B cell (primary cell): Measurements from ENCODE around the gene BRINP3. TPM values are rescaled to one million over a fixed set of nuclear protein-coding genes. Genes with fewer than 3 reads are reported as not detected.

ENCODE experiments used
- ATAC-seq: fragments of 200-7000 bp; cut with Tn5 transposase; one replicate; pipeline ENCODE4 v1.10.0; 2021; ENCODE audit warnings: low read depth, mild to moderate bottlenecking, moderate number of reproducible peaks, moderate library complexity
- CTCF ChIA-PET: fragments of 350-600 bp; sonication (Branson Sonifier 250); formaldehyde crosslinking; loops from one replicate; lab custom pipeline; 2021; ENCODE audit warnings: antibody characterized with exemption, inconsistent platforms; lab: Charles Lee
- POLR2A ChIA-PET: fragments of 350-600 bp; sonication (Branson Sonifier 250); formaldehyde crosslinking; loops from one replicate; lab custom pipeline; 2021; ENCODE audit warnings: antibody characterized with exemption; lab: Charles Lee
- DNase-seq: peaks from one replicate; pipeline ENCODE4 v3.0.0; 2013
- H2AFZ ChIP-seq: 2 replicates; pipeline ENCODE4 v1.6.1; 2012; ENCODE audit warnings: mild to moderate bottlenecking, low read depth, low read length; ENCODE audit not compliant: insufficient read depth, poor library complexity, severe bottlenecking
- H3K27ac ChIP-seq, 2 donors: 1 replicate in 1 of 2; 2 replicates in 1 of 2; pipeline ENCODE4 v1.5.1; 2012 to 2013; ENCODE audit warnings: low read length in 2 of 2, mild to moderate bottlenecking in 2 of 2, moderate library complexity in 1 of 2
- H3K27me3 ChIP-seq, 4 experiments: fragments of 200-600 bp in 1 of 4; sonication (generic) in 1 of 4; replicated peaks in 1 of 4; 1 replicate in 2 of 4; 2 replicates in 2 of 4; pipeline versions ENCODE4 v1.6.1 to v1.7.0; 2013 to 2016; ENCODE audit warnings: low read length in 3 of 4, mild to moderate bottlenecking in 2 of 4, mixed read lengths in 1 of 4, moderate library complexity in 1 of 4; ENCODE audit not compliant: insufficient read depth in 4 of 4, control insufficient read depth in 3 of 4; ENCODE audit errors: control extremely low read depth in 1 of 4
- H3K36me3 ChIP-seq, 2 experiments: replicated peaks in 1 of 2; 1 replicate in 1 of 2; 2 replicates in 1 of 2; pipeline versions ENCODE4 v1.6.1 to v1.7.1; 2013; ENCODE audit warnings: low read length in 1 of 2; ENCODE audit not compliant: insufficient read depth in 2 of 2, control insufficient read depth in 1 of 2; ENCODE audit errors: control extremely low read depth in 1 of 2, extremely low read depth in 1 of 2
- H3K4me1 ChIP-seq, 2 donors: fragments of 200-600 bp in 1 of 2; sonication (generic) in 1 of 2; 1 replicate in 1 of 2; 2 replicates in 1 of 2; pipeline versions ENCODE4 v1.5.1 to v1.6.1; 2013 to 2017; ENCODE audit warnings: low read length in 2 of 2; ENCODE audit not compliant: control insufficient read depth in 2 of 2, insufficient read depth in 2 of 2
- H3K4me2 ChIP-seq: replicated peaks from 2 replicates; pipeline ENCODE3; 2012; ENCODE audit warnings: mild to moderate bottlenecking, low read depth, low read length; ENCODE audit not compliant: poor library complexity, severe bottlenecking
- H3K4me3 ChIP-seq, 5 experiments: fragments of 200-600 bp in 1 of 5; sonication (generic) in 1 of 5; 1 replicate in 3 of 5; 2 replicates in 2 of 5; pipeline versions ENCODE4 v1.5.1 to v1.7.0; 2011 to 2016; ENCODE audit warnings: low read length in 4 of 5, mild to moderate bottlenecking in 4 of 5, low read depth in 2 of 5, control low read depth in 1 of 5, moderate library complexity in 1 of 5; ENCODE audit not compliant: insufficient read depth in 1 of 5; ENCODE audit errors: control extremely low read depth in 1 of 5, extremely low read depth in 1 of 5
- H3K79me2 ChIP-seq: fragments of 200-600 bp; sonication (generic); one replicate; pipeline ENCODE4 v1.6.0; 2016; ENCODE audit warnings: low read length; ENCODE audit not compliant: control insufficient read depth, insufficient read depth
- H3K9ac ChIP-seq: fragments of 200-600 bp; sonication (generic); 2 replicates; pipeline ENCODE4 v1.6.1; 2017; ENCODE audit warnings: mild to moderate bottlenecking, low read length, moderate library complexity
- H3K9me3 ChIP-seq, 3 donors: one replicate each; pipeline versions ENCODE4 v1.6.1 to v1.7.1; 2013; ENCODE audit warnings: low read length in 2 of 3; ENCODE audit not compliant: control insufficient read depth in 2 of 3, insufficient read depth in 1 of 3; ENCODE audit errors: control extremely low read depth in 1 of 3
- H4K20me1 ChIP-seq: 2 replicates; pipeline ENCODE4 v1.6.0; 2012; ENCODE audit warnings: mild to moderate bottlenecking, low read length; ENCODE audit not compliant: insufficient read depth, control insufficient read depth, poor library complexity, severe bottlenecking
- H3K27ac Mint-ChIP-seq: one replicate; pipeline ENCODE4 v1.8.0; 2021; ENCODE audit warnings: mixed read lengths
- H3K27me3 Mint-ChIP-seq: one replicate; pipeline ENCODE4 v1.8.0; 2021; ENCODE audit warnings: mixed read lengths
- H3K4me1 Mint-ChIP-seq: one replicate; pipeline ENCODE4 v1.8.0; 2021; ENCODE audit warnings: mixed read lengths
- H3K4me3 Mint-ChIP-seq: one replicate; pipeline ENCODE4 v1.8.0; 2021; ENCODE audit warnings: mixed read lengths
- H3K9me3 Mint-ChIP-seq: one replicate; pipeline ENCODE4 v1.8.0; 2022; ENCODE audit warnings: mixed read lengths; ENCODE audit not compliant: insufficient read depth
- EZH2 ChIP-seq: IDR thresholded peaks from 2 replicates; pipeline ENCODE4 v1.6.1; 2012; ENCODE audit warnings: borderline replicate concordance, low read depth, mild to moderate bottlenecking, moderate library complexity, low read length; ENCODE audit not compliant: insufficient read depth, poor library complexity, severe bottlenecking
- WGBS: methylation state at CpG from one replicate; pipeline ENCODE4 v1.1.5; 2013; ENCODE audit warnings: missing lambda C conversion rate; ENCODE audit not compliant: insufficient coverage; 5-methylcytosine and 5-hydroxymethylcytosine counted together
- intact Hi-C: fragments of 100-400 bp; cut with micrococcal nuclease; formaldehyde crosslinking; loops from one replicate; pipeline ENCODE4 v1.10.0; 2022
- polyA plus RNA-seq: library from polyadenylated mRNA; depleted of rRNA; stranded (reverse); fragments of >200 nt; gene quantifications from 2 replicates; pipeline ENCODE4 v1.2.3, GENCODE V29; 2012
- total RNA-seq, 2 donors: library from RNA; stranded (reverse); fragments of 120-200 nt in 1 of 2; gene quantifications; 1 replicate in 1 of 2; 2 replicates in 1 of 2; pipeline versions ENCODE4 v1.2.3 to v1.2.4, GENCODE V29; 2013 to 2022
- TF ChIP-seq, protein P1 (sequence below): fragments of 200-600 bp; IDR thresholded peaks from one replicate; pipeline ENCODE4 v1.8.0; 2022; ENCODE audit warnings: antibody characterized with exemption, mild to moderate bottlenecking

The BRINP3 gene
- total and polyA plus RNA-seq, 2 donors (not counting 1 experiment from before 2014, with no cell fraction given): not detected

DNA sequence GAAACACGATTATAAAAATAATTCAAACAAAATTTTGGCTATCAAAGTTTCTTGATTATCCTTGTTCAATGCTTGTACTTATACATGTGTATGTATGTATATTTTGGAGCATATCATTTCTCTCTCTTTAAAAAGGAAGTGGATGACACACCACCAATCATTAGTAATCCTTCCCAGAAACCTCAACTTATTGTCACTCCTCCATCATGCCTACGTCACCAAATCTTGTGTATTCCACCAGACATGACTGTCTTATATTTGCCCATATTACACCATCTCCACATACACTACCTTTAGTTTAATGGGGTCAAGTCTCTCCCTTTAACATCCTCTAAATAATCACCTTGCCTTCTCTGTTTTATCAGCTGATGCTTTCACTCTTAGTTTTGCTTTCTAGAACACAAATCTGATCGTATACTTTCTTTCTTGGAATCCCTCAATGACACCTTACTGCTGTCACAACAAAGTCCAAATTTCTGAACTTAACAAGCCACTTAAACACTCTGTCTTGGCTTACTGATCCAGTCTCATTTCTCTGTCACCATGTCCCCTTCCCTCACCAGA is 124.0 kb downstream of the BRINP3 start:
- DNase-seq (no peak), ATAC-seq (no peak)
- Histone ChIP-seq H4K20me1 (no peaks in the 10 kb centered on the region), H3K4me3 (no peak overlapping the region), H3K36me3 (no peaks in the 10 kb centered on the region), H3K27ac (no peak overlapping the region), H3K4me2 (no peak overlapping the region), H3K9me3 (peaks cover 0 to 2% (median 0%) of the 10 kb centered on the region in 3 donors), H3K4me1 (no peaks in the 10 kb centered on the region), H3K27me3 (no peaks in the 10 kb centered on the region), H3K79me2 (no peaks in the 10 kb centered on the region), H3K9ac (no peak overlapping the region), H2AFZ (no peak overlapping the region)
- intact Hi-C loops: no loop called here
- 91% methylated on average over 2 of the region's 3 CpGs for WGBS
- Mint-ChIP-seq H3K9me3 (peaks cover 3% of the 10 kb centered on the region), H3K27ac (no peak overlapping the region), H3K4me1 (no peaks in the 10 kb centered on the region), H3K4me3 (no peak overlapping the region), H3K27me3 (no peaks in the 10 kb centered on the region)
- ChIA-PET CTCF (no interaction called here), POLR2A (no interaction called here)
- TF ChIP-seq, protein P1, sequence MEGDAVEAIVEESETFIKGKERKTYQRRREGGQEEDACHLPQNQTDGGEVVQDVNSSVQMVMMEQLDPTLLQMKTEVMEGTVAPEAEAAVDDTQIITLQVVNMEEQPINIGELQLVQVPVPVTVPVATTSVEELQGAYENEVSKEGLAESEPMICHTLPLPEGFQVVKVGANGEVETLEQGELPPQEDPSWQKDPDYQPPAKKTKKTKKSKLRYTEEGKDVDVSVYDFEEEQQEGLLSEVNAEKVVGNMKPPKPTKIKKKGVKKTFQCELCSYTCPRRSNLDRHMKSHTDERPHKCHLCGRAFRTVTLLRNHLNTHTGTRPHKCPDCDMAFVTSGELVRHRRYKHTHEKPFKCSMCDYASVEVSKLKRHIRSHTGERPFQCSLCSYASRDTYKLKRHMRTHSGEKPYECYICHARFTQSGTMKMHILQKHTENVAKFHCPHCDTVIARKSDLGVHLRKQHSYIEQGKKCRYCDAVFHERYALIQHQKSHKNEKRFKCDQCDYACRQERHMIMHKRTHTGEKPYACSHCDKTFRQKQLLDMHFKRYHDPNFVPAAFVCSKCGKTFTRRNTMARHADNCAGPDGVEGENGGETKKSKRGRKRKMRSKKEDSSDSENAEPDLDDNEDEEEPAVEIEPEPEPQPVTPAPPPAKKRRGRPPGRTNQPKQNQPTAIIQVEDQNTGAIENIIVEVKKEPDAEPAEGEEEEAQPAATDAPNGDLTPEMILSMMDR: no peak
- TF ChIP-seq EZH2: no peak

DNA sequence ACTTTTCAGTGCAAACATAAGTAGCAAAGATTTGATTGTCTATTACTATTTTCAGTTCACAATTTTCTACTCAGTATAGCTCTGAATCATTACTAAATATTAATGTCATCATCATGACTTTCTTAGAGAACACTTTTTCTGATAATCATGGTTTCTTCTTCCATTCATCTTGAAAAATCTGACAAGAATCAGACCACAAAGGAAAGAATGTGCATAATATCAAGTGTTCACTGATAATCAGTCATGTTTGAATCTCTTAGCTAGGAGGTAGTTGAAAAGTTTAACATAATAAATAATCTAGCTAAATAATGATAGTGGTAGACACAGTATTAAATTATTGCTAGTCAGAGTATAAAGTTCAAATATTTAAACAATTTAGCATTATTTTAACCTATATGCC is 133.2 kb downstream of the BRINP3 start:
- POLR2A ChIA-PET: interaction anchor here (0.6 kb wide), 1 partner anchor 689 kb away, joined by 3 read pairs; no protein-coding TSS in a partner anchor
- Histone ChIP-seq H3K27ac (no peak overlapping the region), H3K4me1 (no peaks in the 10 kb centered on the region), H4K20me1 (no peaks in the 10 kb centered on the region), H3K36me3 (no peaks in the 10 kb centered on the region), H3K4me2 (no peak overlapping the region), H2AFZ (no peak overlapping the region), H3K79me2 (no peaks in the 10 kb centered on the region), H3K9ac (no peak overlapping the region), H3K27me3 (no peaks in the 10 kb centered on the region), H3K9me3 (no peaks in the 10 kb centered on the region), H3K4me3 (no peak overlapping the region)
- Mint-ChIP-seq H3K9me3 (no peaks in the 10 kb centered on the region), H3K27ac (no peak overlapping the region), H3K27me3 (no peaks in the 10 kb centered on the region), H3K4me3 (no peak overlapping the region), H3K4me1 (no peaks in the 10 kb centered on the region)
- CTCF ChIA-PET: no interaction called here
- ATAC-seq (no peak), DNase-seq (no peak)
- TF ChIP-seq, protein P1: no peak
- no peak for TF ChIP-seq EZH2
- intact Hi-C loops: no loop called here
